Activated CD8-positive, alpha-beta memory T cell treated with anti-CD3 and anti-CD28 coated beads for 48 hours (primary cell): Measurements from ENCODE around the gene HRC.
"Not testable (repeated sequence)": the region's sequence is repeated elsewhere in the genome, so short reads cannot be mapped to it uniquely, and the experiment has no call there.

Source experiments
- DNase-seq, 3 experiments: peaks; one replicate each; pipeline ENCODE4 v3.0.0-alpha.2; 2020; ENCODE audit warnings: low read depth in 2 of 3, low spot score in 2 of 3

HRC gene

DNA sequence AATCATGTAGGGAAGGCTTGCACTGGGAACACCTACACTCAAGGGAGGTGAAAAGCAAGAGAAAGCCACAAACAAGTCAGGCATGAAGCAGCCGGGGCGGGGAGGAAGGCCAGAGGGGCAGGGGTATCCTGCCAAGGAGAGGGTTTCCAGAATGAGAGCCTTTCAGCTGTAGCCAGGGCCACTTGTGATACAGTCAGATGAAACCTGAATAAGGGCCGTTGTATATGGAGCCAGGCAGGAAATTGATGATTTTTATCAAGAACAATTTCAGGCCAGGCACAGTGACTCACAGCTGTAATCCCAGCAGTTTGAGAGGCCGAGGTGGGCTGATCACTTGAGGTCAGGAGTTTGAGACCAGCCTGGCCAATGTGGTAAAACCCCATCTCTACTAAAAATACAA lies 6.8 kb upstream of the HRC start:
- DNase-seq: no peak

DNA sequence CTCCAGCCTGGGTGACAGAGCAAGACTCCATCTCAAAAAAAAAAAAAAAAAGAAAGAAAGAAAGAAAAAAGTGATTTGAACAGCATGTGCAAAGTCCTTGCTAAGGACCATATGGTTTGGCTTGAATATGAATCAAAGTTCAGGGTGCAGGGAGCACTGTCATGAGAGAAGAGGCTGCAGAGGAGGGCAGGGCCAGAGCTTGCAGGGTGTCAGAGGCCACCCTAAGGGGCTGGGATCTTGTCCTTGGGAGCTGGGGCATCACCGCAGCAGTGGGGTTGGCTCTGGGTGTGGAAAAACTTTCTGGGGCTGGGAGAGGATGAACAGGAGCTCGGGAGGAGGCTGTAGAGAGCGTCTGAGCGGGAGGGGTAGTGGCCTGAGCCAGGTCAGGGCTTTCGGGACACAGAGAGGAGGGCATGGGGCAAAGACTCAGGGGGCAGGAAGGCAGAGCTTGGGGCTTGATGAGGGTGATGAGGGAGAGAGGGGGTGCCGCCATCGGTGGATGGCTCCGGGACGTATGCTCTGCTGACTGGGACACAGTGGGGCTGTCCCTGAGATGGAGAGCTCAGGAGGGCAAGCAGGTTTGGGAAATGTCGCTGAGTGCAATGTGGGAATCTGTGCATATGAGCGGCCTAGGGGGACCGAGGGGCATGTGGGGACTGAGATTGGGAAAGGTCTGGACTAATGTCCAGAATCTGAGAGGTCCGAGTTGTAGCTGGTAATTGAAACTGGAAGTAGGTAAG lies 5.4 kb upstream of the HRC start:
- DNase-seq: no peak

DNA sequence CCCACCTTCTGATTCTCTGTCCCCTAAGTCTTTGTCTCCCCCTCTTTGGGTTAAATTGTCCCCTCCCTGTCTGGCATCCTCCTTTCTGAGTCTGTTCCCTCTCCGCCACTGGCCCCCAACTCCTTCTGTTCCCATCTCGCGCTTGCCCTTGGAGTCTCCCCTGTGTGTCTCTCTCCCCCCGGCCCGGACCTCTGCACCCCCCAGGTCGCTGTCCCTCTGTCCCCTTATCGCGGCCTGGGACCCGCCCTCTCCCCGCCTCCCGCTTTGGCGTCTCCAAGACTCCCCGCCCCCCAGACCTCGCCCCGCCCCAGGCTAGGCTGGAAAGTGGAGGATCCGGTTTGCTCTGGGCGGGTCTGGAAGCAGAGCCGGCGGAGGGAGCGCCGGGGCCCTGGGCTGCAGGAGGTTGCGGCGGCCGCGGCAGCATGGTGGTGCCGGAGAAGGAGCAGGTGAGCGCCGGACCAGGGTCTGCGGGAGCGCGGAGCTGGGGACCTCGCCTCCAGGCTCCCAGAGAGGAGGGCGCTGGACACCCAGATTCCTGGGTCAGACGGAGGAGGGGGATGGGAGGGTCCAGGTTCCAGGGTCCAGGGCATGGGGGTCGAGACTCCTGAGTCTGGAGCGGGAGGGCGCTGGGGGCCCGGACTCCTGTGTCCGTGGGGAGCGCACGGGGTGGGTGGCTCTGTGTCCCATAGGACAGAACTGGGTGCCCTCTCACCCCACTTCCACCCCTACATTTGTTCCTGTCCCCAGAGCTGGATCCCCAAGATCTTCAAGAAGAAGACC lies 2.4 kb upstream of the HRC start, which contains the start of gene TRPM4:
TRPM4 (plus strand) TSS at position 348 of the 780 bp plus-strand sequence; CDS start at position 423, 75 bp downstream.
- no peak for DNase-seq

DNA sequence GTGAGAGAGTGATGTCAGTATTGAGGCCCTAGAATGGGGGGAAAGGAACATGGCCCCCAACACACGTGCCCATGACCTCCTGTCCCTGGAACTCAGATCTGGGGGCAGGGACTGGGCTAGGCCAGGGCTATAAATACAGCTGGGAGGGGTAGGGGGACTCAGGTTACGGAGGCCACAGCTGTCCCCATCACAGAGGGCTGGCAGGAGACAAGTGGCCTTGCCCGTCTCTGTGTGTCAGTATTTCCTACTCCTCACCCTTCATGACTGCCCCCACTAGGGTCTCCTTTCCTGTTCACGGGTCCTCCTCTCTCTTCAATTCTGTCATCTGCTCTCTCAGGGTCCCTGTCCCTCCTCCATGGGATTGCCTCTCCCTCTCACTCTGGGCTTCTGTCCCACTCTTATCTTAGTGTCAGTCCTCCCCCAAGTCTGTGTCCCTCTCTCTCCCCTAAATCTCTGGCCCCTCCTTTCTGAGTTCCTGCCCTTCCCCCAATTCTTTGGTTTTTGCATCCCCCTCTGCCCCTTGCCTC lies 687 bp upstream of the HRC start:
- DNase-seq: no peak

DNA sequence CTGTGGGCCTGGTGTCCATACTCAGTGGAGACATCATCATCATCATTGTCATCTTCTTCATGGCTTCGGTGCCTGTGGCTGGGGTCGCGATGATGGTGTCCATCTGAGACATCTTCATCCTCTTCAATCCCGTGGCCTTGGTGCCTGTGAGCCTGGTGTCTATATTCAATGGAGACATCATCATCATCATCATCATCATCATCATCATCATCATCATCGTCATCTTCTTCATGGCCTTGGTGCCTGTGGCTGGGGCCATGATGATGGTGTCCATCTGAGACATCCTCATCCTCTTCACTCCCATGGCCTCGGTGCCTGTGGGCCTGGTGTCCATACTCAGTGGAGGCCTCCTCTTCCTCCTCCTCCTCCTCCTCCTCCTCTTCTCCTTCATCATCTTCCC lies 917 bp downstream of the HRC start:
- no peak for DNase-seq

DNA sequence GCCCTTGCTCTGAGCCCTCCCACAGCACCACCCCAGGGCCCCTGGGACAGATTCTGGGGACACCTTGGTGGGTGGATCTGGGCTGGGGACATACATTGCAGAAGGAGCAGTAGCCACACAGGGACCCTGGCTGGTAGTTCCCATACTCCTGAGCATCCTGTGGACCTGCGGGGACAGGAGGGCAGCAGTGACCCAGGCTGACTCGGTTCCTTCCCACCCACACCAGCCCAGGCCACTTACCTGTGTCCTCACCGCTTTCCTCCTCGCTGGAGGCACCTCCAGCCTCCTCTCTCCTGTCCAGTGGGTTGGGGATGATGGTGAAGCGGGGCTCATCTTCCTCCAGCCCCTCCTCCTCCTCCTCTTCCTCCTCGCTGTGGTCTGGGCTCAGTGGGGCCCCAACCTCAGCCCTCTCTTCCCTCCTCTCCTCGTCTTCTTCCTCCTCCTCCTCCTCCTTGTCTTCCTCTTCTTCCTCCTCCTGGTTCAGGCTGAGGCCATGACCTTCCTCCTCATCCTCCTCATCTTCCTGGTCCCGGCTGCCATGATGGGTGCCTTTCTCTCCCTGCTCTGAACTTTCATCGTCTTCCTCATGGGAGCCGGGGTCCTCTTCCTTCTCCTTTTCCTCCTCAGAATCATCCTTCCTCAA lies 1.9 kb downstream of the HRC start:
- DNase-seq: no peak

DNA sequence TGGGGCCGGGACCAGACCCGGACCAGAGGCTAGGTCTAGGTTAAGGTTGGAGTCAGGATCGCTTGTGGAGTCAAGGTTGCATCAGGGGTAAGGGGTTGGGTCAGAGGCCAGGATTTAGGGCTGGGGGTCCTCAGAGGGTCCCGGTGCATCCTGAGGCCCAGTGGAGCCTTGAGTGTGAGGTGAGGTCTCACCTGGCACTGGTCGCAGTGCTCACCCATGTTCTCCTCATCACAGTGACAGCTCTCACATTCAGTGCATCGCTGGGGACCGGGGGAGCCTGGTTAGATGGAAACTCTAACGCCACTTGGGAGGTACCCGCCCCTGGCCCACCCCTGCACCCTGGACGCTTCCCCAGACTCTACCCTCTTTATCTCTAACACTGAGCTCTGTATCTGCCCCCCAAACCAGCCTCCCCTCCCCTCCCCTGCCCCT lies 3.1 kb downstream of the HRC start:
- no peak for DNase-seq

DNA sequence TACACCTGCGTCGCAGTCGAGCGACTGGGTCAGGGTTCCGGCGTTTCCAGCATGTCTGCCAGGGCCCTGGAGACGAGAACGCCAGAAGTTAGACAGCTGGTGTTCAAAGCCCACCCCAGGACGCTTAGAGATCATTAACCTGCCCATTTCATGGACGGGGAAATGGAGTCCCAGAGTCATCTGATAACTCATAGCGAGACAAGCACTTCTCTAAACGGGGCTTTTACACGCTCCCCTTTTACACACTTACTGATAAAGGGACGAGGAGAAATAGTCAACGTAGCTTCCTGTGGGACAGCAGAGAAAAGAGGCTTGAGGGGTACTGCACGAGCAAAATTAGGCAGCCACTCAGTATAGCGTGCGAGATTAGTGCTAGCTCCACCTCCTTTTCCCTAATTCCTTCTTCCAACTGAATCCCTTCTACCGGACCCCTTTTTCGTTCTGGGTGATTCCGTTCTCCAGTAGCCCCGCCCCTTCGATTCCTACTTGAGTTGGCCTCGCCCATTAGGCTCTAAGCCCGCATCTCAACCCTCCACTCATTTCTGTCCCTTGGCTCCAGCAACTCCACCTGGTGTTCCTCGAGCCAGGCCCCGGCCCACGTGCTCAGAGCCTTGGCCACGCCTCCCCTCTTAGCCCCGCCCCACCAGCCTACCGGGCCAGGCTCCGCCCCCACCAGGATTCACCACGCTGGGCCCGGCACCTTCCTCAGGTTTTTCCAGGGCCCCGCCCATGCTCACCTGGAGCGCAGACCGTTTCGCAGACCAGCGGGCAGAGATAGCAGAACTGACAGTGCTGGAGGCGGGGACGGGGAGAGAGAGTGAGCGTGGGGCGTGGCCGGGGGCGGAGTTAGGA lies 3.7 kb downstream of the HRC start:
- no peak for DNase-seq

DNA sequence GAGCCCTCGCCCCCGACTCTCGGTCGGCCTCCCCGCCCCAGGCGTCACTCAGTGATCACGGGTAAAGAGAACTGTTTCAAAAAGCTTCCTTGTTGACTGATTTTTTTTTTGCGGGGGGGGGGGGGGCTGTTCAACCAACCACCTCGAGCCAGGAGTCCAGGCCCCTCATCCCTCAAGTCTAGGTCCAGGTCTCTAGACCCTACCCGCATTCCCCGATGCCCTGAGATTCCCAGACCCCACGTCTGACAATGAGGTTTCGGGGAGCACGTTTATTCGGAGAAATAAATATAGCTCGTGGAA lies 4.3 kb downstream of the HRC start:
- DNase-seq: no peak

DNA sequence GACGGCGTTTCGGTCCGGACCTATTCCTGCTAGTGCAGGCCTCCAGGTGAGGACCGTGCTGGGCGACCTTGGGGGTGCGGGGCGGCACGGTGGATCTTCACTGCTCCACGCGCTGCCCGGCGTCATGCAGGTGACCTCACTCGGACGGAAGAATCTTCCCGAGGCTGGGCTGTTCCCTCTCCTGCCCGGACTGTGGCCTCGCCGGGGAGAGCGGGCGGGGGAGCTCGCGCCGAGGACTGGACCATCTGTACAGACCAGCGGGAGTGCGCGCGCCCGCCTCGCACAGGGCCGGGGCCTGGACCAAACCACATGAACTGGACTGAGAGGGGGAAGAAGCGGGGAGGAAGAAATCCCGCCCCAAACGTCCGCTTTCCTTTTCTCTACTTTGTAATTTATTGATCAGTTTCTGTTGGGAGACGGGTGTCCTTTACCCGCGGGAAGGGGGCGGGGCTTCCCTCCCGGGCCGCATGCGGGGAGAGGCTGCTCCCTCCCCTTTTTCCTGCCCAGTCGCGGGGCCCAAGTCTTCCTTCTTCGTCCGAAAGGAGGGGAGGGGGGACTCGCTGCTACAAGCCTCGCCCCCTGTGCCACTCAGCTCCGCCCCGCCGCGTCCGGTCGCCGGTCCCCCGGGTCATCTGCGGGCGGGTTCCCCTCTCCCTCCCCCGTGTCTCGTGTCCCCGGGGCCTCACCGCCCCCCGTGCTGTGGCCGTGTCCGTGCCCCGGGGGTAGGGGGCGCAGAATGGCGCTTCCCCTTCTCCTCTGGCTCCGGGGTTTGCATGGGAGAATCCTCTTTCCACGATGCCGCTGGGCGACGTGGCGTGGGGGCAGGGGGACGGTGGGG lies 4.9 kb downstream of the HRC start:
- no peak for DNase-seq

DNA sequence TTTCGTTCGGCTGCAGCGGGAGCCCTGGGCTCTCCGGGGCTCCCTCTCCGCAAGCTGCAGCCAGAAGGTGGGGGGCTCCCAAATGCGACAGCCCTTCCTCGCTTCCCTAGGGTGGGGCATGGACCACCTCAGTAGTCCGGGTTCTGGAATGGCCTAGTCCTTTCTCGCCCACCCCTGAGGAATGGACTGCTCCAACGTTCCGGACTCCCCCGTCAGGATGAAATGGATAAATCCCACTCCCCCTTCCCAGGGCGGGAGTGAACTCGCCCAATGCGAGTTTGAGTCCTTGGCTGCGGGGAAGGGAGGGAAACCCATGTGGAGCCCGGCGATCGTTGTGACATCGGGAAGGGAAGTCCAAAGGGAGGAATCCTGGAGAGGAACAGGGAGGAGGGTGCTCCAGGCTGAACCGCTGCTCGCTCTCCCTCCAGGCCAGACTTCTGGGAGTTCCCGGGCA lies 5.5 kb downstream of the HRC start:
- DNase-seq: no peak

DNA sequence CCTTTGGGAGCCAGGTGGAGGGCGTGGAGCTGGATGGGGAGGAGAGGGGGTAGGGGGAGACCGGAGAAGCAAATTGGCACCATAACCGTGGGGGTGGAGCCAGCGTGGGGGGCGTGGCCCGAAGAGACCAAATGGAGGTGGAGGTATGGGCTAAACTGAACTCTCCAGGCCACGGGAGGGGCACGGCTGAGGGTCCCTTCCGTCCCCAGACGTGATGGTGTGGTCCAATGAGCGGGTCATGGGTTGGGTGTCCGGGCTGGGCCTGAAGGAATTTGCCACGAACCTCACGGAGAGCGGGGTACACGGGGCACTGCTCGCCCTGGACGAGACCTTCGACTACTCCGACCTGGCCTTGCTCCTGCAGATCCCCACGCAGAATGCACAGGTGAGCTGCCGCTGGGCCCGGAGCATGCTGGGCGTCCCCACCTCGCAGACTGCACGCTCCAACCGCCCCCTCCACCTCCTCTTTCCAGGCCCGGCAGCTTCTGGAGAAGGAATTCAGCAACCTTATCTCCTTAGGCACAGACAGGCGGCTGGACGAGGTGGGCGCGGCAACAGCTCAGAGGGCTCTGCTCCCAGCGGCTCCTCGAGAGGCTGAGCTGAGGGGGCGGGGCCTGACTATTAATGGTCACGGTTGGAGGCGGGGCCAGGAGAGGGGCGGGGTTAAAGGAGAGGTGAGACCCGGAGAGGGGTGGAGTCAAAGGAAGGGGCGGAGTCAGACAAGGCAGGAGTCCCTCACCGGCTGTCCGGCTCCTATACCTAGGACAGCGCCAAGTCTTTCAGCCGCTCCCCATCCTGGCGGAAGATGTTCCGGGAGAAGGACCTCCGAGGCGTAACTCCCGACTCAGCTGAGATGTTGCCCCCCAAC lies 6.2 kb downstream of the HRC start:
- peak; percentile 56 to 66 (median 64) for DNase-seq

DNA sequence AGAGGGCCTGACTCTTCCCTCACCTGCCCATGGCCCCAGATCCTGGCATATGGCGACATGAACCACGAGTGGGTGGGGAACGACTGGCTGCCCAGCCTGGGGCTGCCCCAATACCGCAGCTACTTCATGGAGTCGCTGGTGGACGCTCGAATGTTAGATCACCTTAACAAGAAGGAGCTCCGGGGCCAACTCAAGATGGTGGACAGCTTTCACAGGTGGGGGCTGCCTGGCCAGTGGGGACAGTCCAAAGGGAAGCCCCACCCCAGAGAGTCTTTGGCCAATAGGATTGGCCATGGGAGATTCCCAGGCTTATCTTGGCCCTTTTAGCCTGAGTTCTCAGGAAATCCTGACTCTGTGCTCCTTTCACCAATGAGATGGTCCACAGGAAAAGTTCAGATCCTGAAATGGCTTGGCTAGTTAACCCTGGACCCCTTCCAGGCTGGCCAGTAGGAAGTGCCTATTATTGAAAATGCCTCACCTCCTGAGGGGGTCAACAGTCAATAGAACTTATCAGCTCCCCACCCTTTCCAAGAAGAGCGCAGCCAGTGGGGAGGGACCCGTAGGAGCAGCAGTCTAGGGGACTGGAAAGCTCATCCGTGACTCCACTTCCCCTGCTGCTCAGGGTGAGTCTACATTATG lies 7.0 kb downstream of the HRC start:
- no peak for DNase-seq

DNA sequence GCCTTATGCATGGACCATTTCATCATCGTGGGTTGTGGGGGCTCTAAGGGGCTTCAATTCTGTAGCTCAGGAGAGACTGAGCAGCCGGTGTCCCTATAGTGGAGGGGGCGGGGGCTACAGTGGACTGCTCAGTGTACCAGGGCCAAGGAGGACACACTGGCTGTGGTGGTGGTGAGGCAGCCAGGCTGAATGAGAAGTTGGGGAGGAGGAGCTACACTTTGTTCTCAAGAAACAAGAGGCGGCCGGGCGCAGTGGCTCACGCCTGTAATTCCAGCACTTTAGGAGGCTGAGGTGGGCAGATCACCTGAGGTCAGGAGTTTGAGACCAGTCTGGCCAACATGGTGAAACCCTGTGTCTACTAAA lies 8.8 kb downstream of the HRC start:
- not testable (repeated sequence) for DNase-seq

DNA sequence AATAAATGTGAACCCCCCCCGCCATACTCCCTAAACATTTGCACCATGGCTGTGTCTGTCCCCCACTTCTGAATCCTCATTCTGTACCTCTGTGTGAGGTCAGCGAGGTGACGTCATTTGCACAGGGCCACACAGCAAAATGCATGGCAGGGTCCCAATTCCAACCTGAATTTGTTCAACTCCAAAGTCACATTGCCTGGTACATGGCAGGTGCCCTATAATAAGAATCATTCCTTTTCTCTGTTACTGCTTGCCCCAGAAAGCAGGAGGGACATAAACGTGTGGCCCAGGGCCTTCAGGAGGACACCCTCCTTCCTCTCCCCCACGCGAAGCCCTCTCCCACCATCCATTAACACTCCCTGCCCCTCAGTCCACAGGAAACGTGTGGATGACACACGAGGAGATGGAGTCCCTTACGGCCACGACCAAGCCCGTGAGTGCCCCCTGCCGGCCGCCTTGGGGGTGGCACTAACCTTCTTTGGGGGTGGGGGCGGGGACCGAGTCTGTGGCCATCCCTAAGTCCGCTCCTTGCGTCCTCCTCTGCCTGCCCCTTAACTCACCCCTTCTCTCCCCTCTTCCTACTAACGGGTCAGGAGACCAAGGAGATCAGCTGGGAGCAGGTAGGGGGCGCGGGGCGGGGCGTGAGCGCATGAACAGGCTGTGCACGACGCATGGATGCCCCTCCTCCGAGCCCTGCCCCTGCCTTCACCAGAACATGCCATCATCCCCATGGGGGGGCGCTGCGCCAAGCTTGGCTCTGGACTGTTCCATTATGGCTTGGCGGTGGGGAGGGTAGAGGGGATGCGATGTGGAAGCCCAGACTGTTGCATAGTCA lies 9.4 kb downstream of the HRC start:
- peak; percentile 60 to 88 (median 85) for DNase-seq

DNA sequence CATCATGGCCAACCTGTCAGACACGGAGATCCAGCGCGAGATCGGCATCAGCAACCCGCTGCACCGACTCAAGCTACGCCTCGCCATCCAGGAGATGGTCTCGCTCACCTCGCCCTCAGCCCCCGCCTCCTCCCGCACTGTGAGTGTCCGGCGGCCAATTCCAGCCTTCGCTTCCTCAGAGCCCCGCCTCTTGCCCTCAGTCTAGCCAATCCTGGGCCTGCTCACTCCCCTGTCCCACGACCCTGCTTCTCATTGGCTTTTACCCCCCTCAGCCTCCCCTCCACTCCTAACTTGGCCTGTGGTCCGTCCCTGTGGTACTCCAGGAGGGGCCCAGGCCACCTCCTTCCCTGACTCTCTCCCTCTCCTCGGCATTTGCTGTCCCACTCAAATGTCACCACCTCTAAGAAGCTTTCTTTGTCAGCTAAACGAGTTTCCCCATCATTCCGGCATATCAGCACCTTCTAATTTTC lies 12.3 kb downstream of the HRC start:
- DNase-seq: peak in 1 of 3 experiments; percentile 53

DNA sequence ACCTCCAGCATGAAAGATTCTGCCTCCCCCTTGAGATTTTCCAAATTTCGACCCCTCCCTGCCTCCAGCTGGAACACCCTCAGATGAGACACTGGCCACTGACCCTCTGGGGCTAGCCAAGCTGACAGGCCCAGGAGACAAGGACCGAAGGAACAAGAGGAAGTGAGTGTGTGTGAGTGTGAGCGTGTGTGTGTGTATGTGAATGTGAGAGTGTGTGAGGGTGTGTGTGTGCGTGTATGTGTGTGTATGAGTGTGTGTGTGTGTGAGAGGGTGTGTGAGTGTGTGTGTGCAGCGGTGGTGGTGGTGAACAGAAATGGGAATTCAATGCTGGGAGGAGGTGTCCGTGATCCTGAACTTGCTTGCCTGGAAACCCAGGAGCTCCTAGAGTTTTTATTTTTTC lies 13.8 kb downstream of the HRC start:
- no peak for DNase-seq

DNA sequence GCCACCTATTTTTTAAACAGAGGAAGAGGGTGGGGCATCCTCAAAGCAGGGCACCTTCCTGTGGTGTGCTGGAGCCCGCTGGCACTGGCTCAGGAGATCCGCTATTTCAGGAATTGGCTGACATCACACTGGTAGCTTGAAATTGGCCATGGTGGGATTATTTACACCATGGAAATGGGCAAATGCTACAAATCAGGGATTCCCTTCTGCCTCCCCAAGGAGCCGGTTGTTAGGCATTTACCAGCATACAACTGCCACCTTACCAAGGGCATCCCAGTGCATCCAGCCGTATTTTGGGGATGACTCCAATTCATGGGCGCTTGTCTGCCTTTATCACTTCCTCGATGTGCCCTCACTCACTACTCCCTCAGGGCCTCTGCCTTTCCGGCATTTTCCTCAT lies 14.2 kb downstream of the HRC start:
- DNase-seq: no peak
